Nephron (organoid): ENCODE results near the gene KRT28.
"Not testable (repeated sequence)": the region's sequence is repeated elsewhere in the genome, so short reads cannot be mapped to it uniquely, and the experiment has no call there.

Experiments used
- H3K27ac Mint-ChIP-seq, 3 experiments: 2 replicates each; pipeline ENCODE4 v1.8.0; 2020; ENCODE audit warnings: mixed read lengths in 3 of 3, mild to moderate bottlenecking in 2 of 3, moderate library complexity in 1 of 3
- H3K27me3 Mint-ChIP-seq: 2 replicates; pipeline ENCODE4 v1.8.0; 2021; ENCODE audit warnings: low read depth, mild to moderate bottlenecking, moderate library complexity, mixed read lengths
- H3K36me3 Mint-ChIP-seq: 2 replicates; pipeline ENCODE4 v1.8.0; 2020; ENCODE audit warnings: low read depth, mixed read lengths
- H3K4me1 Mint-ChIP-seq: 2 replicates; pipeline ENCODE4 v1.8.0; 2020; ENCODE audit warnings: mixed read lengths
- H3K4me3 Mint-ChIP-seq, 3 experiments: 2 replicates each; pipeline ENCODE4 v1.8.0; 2020; ENCODE audit warnings: mild to moderate bottlenecking in 3 of 3, mixed read lengths in 3 of 3, moderate library complexity in 2 of 3
- H3K9me3 Mint-ChIP-seq: 2 replicates; pipeline ENCODE4 v1.8.0; 2020; ENCODE audit warnings: mixed read lengths
- CTCF ChIP-seq, 3 experiments: fragments of 200-600 bp; sonication (generic); IDR thresholded peaks; one replicate each; pipeline ENCODE4 v1.5.0; 2021; ENCODE audit warnings: antibody characterized with exemption in 3 of 3; ENCODE audit not compliant: unreplicated experiment in 3 of 3

KRT28 gene

DNA sequence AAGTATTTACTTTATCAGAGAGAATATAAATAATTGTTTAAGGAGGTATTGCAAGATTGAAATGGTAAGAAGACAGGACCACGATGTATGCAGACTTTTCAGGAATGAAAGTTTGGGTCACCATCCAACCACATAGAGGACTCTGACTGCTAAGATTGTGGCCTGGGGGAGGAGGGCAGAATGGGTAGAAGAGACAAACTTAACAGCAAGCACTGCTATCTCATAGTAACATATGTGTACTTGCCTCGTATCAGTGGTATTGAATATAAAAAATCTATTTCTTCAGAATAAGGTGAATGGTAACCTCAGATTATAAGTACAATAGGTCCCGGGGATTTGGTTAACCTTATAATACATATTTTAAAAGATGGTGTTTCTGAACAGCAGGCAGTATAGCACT, 16.8 kb upstream of the KRT28 start:
- Mint-ChIP-seq H3K4me1 (peaks cover 28% of the 10 kb centered on the region), H3K9me3 (no peaks in the 10 kb centered on the region)

DNA sequence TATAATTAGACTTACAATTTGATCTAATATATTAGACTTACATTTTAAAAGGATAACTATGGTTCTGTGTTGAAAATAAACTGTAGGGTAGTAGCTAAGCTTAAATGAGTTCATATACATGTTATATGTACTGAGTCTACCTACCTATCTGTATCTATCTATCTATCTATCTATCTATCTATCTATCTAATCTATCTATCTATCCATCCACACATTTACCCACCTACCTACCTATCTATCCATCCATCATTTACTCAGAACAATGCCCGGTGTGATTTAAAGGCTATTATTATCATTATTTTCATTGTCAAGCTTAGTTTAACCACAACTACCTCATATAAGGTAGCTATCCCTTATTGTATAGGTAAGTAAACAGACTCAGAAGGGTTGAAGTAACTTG, 15.6 kb upstream of the KRT28 start:
- Mint-ChIP-seq H3K27me3 (peaks cover 35% of the 10 kb centered on the region), H3K27ac (no peak overlapping the region), H3K4me3 (no peak overlapping the region), H3K36me3 (peaks cover 34% of the 10 kb centered on the region), H3K9me3 (no peaks in the 10 kb centered on the region), H3K4me1 (peaks cover 29% of the 10 kb centered on the region)
- TF ChIP-seq CTCF (IDR thresholded peaks at IDR 0.05; ENCODE audit: unreplicated experiment in 3 of 3), result no peak

More for the DNA sequence above, 16.8 kb upstream of the KRT28 start:
- Mint-ChIP-seq H3K27me3 (peaks cover 28% of the 10 kb centered on the region), H3K27ac (peak overlapping the region; percentile 64 to 88 (median 80)), H3K36me3 (peaks cover 35% of the 10 kb centered on the region), H3K4me3 (peak overlapping the region; percentile 84 to 98 (median 93))
- TF ChIP-seq CTCF (IDR thresholded peaks at IDR 0.05; ENCODE audit: unreplicated experiment in 3 of 3), result no peak

- not testable (repeated sequence) for H3K27ac Mint-ChIP-seq, H3K4me3 Mint-ChIP-seq, H3K9me3 Mint-ChIP-seq
- peaks cover 29% of the 10 kb centered on the region for H3K36me3 Mint-ChIP-seq
- H3K27me3 Mint-ChIP-seq, result peaks cover 43% of the 10 kb centered on the region
- H3K4me1 Mint-ChIP-seq, result peaks cover 22% of the 10 kb centered on the region
Measured at GRCh38 chr17:40814657-40815056, 14.9 kb upstream of the KRT28 start.

DNA sequence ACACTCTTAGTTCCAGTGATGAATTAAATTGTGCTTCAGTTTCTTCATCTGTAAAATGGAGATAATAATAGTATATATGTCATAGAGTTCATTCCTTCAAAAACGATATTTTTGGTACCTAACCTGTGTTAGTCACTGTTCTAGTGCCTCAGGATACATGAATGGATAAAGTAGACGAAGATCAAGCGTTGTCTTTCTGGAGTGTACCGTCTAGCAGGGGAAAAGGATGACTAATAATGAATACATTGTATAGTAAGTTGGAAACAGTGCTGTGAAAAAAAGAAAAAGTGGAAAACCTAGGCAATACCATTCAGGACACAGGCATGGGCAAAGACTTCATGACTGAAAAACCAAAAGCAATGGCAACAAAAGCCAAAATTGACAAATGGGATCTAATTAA, 14.0 kb upstream of the KRT28 start:
- no peak for TF ChIP-seq CTCF (IDR thresholded peaks at IDR 0.05; ENCODE audit: unreplicated experiment in 3 of 3)
- Mint-ChIP-seq H3K9me3 (no peaks in the 10 kb centered on the region), H3K4me3 (no peak overlapping the region), H3K27ac (no peak overlapping the region), H3K27me3 (peaks cover 50% of the 10 kb centered on the region), H3K36me3 (peaks cover 29% of the 10 kb centered on the region), H3K4me1 (peaks cover 20% of the 10 kb centered on the region)

- no peak for TF ChIP-seq CTCF (IDR thresholded peaks at IDR 0.05; ENCODE audit: unreplicated experiment in 3 of 3)
- no peak overlapping the region for H3K4me3 Mint-ChIP-seq
- peaks cover 62% of the 10 kb centered on the region for H3K27me3 Mint-ChIP-seq
- H3K4me1 Mint-ChIP-seq, result peaks cover 14% of the 10 kb centered on the region
- no peaks in the 10 kb centered on the region for H3K9me3 Mint-ChIP-seq
- peaks cover 22% of the 10 kb centered on the region for H3K36me3 Mint-ChIP-seq
- H3K27ac Mint-ChIP-seq, result no peak overlapping the region
Measured at GRCh38 chr17:40812639-40813038, 12.9 kb upstream of the KRT28 start.

DNA sequence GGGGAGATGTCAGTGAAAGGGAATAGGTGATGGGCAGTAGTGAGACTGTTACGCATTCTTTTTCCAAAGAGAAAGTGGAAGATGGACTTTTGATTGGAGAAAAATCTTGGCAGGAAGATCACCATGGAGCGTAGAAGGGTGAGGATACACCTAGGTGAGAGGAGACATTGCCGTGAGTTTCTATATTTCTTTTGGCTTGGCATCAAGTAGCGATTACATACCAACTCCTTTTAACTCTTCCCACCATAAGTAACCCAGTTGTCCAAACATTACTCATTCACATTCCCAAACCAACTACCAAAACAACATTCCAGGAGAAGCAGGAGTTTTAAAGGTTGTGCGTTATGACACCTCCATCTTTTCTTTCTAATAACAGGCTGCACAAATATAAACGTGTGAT, 10.7 kb upstream of the KRT28 start:
- no peak for TF ChIP-seq CTCF (IDR thresholded peaks at IDR 0.05; ENCODE audit: unreplicated experiment in 3 of 3)
- Mint-ChIP-seq H3K36me3 (peaks cover 7% of the 10 kb centered on the region), H3K27ac (no peak overlapping the region), H3K4me3 (no peak overlapping the region), H3K9me3 (no peaks in the 10 kb centered on the region), H3K27me3 (peaks cover 75% of the 10 kb centered on the region), H3K4me1 (peaks cover 3% of the 10 kb centered on the region)
